Endothelial cell (in vitro differentiated cells): ENCODE results near the gene DGCR2. TPM values are rescaled to one million over a fixed set of nuclear protein-coding genes. Genes with fewer than 3 reads are reported as not detected.

Source experiments
- DNase-seq: peaks from one replicate; pipeline ENCODE4 v3.0.0; 2021; ENCODE audit warnings: low spot score
- H3K27ac Mint-ChIP-seq: one replicate; pipeline ENCODE4 v1.8.0; 2021; ENCODE audit warnings: mixed read lengths, inconsistent platforms; ENCODE audit not compliant: unreplicated experiment
- H3K27me3 Mint-ChIP-seq: one replicate; pipeline ENCODE4 v1.8.0; 2021; ENCODE audit warnings: mild to moderate bottlenecking, moderate library complexity, mixed read lengths, inconsistent platforms; ENCODE audit not compliant: unreplicated experiment
- H3K36me3 Mint-ChIP-seq: one replicate; pipeline ENCODE4 v1.8.0; 2021; ENCODE audit warnings: mild to moderate bottlenecking, low read depth, mixed read lengths, inconsistent platforms; ENCODE audit not compliant: unreplicated experiment
- H3K4me1 Mint-ChIP-seq: one replicate; pipeline ENCODE4 v1.8.0; 2021; ENCODE audit warnings: mild to moderate bottlenecking, mixed read lengths, inconsistent platforms; ENCODE audit not compliant: unreplicated experiment
- H3K4me3 Mint-ChIP-seq: one replicate; pipeline ENCODE4 v1.8.0; 2021; ENCODE audit warnings: mild to moderate bottlenecking, mixed read lengths, inconsistent platforms; ENCODE audit not compliant: unreplicated experiment
- H3K9me3 Mint-ChIP-seq: one replicate; pipeline ENCODE4 v1.8.0; 2021; ENCODE audit warnings: mixed read lengths, inconsistent platforms; ENCODE audit not compliant: unreplicated experiment
- total RNA-seq: library from RNA; stranded (reverse); fragmentation: NEBNext Ultra II Directional; extraction: Animal tissue kit (Norgen Biotek cat#: 25700); gene quantifications from one replicate; pipeline ENCODE4 v1.2.1, GENCODE V29; 2021; ENCODE audit not compliant: unreplicated experiment
- TF ChIP-seq, protein P1 (sequence below): fragments of 200-600 bp; sonication (generic); IDR thresholded peaks from one replicate; pipeline ENCODE4 v1.5.0; 2021; ENCODE audit warnings: antibody characterized with exemption; ENCODE audit not compliant: unreplicated experiment

DGCR2 gene
- total RNA-seq, 1 donor from 2014 or later: 46.7 TPM

DNA sequence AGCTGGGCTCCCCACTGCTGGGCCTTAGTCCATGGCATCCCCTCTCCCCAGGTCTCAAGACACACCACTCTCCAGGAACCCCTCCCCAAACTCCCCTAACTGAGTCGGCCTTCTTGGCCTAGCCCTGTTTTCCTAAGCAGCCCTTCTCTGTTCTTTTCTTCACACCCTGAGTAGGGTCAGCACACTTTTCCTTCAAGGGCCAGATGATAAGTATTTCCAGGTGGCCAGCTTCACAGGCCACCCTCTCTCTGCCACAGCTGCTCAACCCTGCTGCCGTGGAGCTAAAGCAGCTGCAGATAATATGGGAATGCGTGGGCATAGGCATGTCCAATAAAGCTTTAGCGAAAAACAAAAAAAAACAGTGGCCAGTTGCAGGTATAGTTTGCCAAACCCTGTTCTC is 24.1 kb downstream of the DGCR2 start:
- Mint-ChIP-seq H3K27me3 (no peaks in the 10 kb centered on the region), H3K27ac (no peak overlapping the region), H3K4me1 (no peaks in the 10 kb centered on the region), H3K4me3 (no peak overlapping the region), H3K9me3 (no peaks in the 10 kb centered on the region), H3K36me3 (no peaks in the 10 kb centered on the region)
- DNase-seq: no peak
- TF ChIP-seq, protein P1, sequence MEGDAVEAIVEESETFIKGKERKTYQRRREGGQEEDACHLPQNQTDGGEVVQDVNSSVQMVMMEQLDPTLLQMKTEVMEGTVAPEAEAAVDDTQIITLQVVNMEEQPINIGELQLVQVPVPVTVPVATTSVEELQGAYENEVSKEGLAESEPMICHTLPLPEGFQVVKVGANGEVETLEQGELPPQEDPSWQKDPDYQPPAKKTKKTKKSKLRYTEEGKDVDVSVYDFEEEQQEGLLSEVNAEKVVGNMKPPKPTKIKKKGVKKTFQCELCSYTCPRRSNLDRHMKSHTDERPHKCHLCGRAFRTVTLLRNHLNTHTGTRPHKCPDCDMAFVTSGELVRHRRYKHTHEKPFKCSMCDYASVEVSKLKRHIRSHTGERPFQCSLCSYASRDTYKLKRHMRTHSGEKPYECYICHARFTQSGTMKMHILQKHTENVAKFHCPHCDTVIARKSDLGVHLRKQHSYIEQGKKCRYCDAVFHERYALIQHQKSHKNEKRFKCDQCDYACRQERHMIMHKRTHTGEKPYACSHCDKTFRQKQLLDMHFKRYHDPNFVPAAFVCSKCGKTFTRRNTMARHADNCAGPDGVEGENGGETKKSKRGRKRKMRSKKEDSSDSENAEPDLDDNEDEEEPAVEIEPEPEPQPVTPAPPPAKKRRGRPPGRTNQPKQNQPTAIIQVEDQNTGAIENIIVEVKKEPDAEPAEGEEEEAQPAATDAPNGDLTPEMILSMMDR: no peak

DNA sequence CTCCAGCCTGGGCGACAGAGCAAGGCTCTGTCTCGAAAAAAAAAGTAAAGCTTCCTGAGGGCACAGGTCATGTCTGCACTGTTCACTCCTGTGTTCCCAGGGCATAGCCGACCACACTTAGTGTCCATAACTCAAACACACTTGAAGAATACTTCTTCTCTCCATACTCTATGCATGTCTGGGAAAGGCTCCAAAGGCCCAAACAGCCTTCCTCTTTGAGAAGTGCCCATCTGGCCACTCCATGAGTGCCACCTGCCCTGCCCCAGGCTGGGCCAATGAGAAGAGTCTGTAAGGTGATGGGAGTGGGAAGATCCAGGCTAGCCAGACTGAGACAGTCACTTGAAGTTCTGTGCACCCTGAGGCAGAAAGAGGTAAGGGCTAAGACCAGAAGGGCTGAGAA is 24.7 kb downstream of the DGCR2 start:
- Mint-ChIP-seq H3K27ac (no peak overlapping the region), H3K36me3 (no peaks in the 10 kb centered on the region), H3K27me3 (no peaks in the 10 kb centered on the region)

DNA sequence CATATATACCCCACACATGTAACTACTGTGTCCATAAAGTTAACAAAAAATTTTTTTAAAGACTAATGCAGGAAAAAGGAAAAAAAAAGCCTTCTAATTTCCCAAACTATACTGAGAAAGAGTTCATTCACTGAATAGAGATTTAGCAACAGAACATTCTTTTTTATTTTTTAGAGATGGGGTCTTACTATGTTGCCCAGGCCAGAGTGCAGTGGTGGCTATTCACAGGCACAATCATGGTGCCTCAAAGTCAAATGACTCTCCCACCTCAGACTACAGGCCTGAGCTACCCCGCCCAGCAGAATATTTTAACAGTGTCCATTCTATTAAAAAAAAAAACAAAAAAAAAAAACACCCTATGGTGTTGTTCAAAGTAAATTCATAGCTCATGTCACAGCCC is 25.7 kb downstream of the DGCR2 start:
- Mint-ChIP-seq H3K36me3 (no peaks in the 10 kb centered on the region), H3K4me1 (peaks cover 3% of the 10 kb centered on the region), H3K4me3 (no peak overlapping the region), H3K27ac (no peak overlapping the region), H3K9me3 (no peaks in the 10 kb centered on the region), H3K27me3 (no peaks in the 10 kb centered on the region)
- TF ChIP-seq, protein P1: no peak
- DNase-seq: no peak

More for the DNA sequence above, 24.7 kb downstream of the DGCR2 start:
- Mint-ChIP-seq H3K9me3 (no peaks in the 10 kb centered on the region), H3K4me1 (peaks cover 3% of the 10 kb centered on the region), H3K4me3 (no peak overlapping the region)
- TF ChIP-seq, protein P1: no peak
- DNase-seq: no peak

DNA sequence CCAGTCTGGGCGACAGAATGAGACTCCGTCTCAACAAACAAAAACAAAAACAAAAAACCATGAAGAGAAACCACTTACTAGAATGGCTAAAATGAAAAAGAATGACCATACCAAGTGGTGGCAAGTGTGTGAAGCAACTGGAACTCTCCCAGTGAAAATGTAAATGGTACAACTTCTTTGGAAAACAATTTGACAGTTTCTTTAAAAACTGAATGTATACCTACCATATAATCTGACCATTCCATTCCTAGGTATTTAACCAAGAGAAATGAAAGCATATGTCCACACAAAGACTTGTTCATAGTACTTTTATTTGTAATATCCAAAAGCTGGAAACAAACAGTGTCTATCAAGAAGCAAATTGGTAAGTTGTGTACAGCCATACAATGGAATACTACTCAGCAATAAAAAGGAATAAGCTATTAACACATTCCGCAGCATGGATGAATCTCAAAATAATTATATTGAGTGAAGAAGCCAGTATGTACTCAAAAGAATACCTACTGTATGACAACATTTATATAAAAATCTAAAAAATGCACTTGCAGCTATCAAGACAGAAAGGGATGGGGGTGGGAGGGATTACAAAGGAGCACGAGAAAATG is 27.7 kb downstream of the DGCR2 start:
- no peak for DNase-seq
- Mint-ChIP-seq H3K36me3 (no peaks in the 10 kb centered on the region), H3K27me3 (no peaks in the 10 kb centered on the region), H3K9me3 (no peaks in the 10 kb centered on the region), H3K4me3 (no peak overlapping the region), H3K4me1 (peaks cover 3% of the 10 kb centered on the region), H3K27ac (no peak overlapping the region)
- TF ChIP-seq, protein P1: no peak

DNA sequence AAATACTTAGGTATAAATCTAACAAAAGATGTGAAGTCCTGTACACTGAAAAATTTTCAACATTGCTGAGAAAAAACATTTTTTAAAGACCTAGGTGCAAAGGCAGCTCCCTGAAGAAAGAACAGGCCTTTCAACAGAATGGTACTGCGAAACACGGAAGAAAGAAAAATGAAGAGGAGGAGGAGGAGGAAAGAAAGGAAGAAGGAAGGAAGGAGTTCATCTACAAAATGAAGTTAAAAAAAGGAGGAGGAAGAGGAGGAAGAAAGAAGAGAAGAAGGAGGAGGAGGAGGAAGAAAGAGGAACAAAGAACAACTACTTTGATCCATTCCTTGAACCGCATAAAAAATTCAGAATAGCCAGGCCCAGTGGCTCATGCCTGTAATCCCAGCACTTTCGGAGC is 29.5 kb downstream of the DGCR2 start:
- H3K27ac Mint-ChIP-seq: no peak overlapping the region

More for the DNA sequence above, 29.5 kb downstream of the DGCR2 start:
- Mint-ChIP-seq H3K4me3 (no peak overlapping the region), H3K9me3 (no peaks in the 10 kb centered on the region), H3K27me3 (no peaks in the 10 kb centered on the region), H3K36me3 (peaks cover 4% of the 10 kb centered on the region), H3K4me1 (peaks cover 3% of the 10 kb centered on the region)
- DNase-seq: no peak
- TF ChIP-seq, protein P1: no peak
